Brain microvascular endothelial cell (primary cell): ENCODE results near the gene TNFRSF18.

Experiments used
- DNase-seq: peaks from one replicate; pipeline ENCODE4 v3.0.0-alpha.2; 2020
- H3K27ac ChIP-seq: fragments of 250-450 bp; sonication (Bioruptor Pico); 2 replicates; pipeline ENCODE4 v1.5.1; 2020; ENCODE audit warnings: mild to moderate bottlenecking, moderate library complexity
- H3K27me3 ChIP-seq: fragments of 250-450 bp; sonication (Bioruptor Pico); replicated peaks from 2 replicates; pipeline ENCODE4 v1.5.1; 2020; ENCODE audit warnings: mild to moderate bottlenecking
- H3K36me3 ChIP-seq: fragments of 250-450 bp; sonication (Bioruptor Pico); replicated peaks from 2 replicates; pipeline ENCODE4 v1.5.1; 2020; ENCODE audit warnings: mild to moderate bottlenecking
- H3K4me3 ChIP-seq: 2 replicates; pipeline ENCODE4 v1.5.1; 2011; ENCODE audit warnings: low read depth, mild to moderate bottlenecking, control low read depth, low read length, moderate library complexity
- in situ Hi-C: cut with HindIII; loops from 2 replicates; pipeline ENCODE4 v1.10.0; 2017; ENCODE audit warnings: low sequenced_read_pairs, low pct_ligation_motif_present
- TF ChIP-seq, protein P1 (sequence below): IDR thresholded peaks from 2 replicates; pipeline ENCODE4 v1.5.1; 2011; ENCODE audit warnings: low read depth, mild to moderate bottlenecking, moderate library complexity, low read length, control low read depth, inconsistent platforms; ENCODE audit errors: missing control alignments

TNFRSF18 gene

DNA sequence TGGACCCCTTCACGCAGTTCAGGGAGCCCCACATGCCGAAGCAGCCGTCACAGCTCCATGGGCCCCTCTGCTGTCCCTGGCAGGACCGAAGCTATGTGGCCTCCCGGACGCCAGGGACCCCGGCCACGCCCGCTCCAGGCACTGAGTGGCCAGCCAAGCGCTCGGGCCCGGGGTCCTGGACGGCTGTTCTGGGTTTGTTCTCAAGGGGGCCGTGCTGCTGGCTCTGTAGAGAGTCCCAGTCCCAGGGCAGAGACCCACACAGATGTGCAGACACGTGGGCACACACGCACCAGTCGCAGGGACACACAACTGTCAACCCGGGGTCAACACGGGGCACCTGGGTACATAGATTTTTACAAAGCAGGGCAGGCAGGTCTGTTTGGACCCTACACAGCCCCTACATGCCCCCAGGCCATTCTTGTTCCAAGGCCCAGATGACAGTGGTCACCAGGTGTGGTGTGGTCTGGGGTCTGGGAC lies 32.3 kb upstream of the TNFRSF18 start:
- Histone ChIP-seq H3K27me3 (no peaks in the 10 kb centered on the region), H3K27ac (no peak overlapping the region), H3K36me3 (no peaks in the 10 kb centered on the region), H3K4me3 (no peak overlapping the region)
- in situ Hi-C loops: no loop called here
- no peak for DNase-seq
- TF ChIP-seq, protein P1, sequence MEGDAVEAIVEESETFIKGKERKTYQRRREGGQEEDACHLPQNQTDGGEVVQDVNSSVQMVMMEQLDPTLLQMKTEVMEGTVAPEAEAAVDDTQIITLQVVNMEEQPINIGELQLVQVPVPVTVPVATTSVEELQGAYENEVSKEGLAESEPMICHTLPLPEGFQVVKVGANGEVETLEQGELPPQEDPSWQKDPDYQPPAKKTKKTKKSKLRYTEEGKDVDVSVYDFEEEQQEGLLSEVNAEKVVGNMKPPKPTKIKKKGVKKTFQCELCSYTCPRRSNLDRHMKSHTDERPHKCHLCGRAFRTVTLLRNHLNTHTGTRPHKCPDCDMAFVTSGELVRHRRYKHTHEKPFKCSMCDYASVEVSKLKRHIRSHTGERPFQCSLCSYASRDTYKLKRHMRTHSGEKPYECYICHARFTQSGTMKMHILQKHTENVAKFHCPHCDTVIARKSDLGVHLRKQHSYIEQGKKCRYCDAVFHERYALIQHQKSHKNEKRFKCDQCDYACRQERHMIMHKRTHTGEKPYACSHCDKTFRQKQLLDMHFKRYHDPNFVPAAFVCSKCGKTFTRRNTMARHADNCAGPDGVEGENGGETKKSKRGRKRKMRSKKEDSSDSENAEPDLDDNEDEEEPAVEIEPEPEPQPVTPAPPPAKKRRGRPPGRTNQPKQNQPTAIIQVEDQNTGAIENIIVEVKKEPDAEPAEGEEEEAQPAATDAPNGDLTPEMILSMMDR: no peak

DNA sequence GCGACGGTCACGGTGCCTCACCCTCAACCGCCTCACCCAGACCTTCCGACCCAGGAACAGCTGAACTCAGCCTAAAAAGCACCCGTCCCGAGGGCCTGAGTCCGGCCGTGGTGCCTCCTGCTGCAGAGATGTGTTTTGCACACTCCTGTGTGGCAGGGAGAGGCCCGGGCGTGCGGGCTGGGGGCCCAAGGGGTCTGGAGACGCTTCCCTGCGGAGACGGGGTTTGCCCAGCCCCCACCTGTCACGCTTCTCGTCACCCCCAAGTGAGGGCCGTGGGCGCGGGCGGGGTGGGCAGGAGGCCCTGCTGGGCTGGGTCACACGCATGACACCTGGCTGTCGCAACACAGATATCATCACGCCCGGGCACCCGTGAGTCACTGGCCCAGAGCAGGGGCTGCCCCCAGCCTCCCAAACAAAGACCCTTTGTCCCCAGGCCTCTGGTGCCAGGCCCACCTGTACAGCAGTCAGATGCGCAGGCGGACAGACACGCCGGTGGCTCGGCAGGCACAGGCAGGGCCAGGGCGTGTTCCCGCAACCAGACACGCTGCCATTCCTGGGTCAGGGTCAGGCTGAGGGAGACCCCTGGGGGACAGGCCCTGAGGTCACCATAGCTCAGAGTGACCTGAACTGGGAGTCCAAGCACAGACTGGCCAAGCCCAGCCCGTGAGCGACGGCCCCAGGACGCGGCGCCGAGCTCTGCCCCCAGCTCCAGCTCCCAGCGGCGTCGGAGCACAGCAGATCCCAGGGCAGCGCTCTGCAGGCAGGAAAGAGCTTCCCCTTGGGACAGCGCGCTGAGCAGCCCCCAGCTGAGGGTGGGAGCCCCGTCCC lies 31.7 kb upstream of the TNFRSF18 start:
- Histone ChIP-seq H3K4me3 (no peak overlapping the region), H3K36me3 (peaks cover under 1% of the 10 kb centered on the region), H3K27me3 (no peaks in the 10 kb centered on the region), H3K27ac (no peak overlapping the region)
- in situ Hi-C loops: no loop called here
- TF ChIP-seq, protein P1: no peak
- no peak for DNase-seq

- in situ Hi-C loops: no loop called here
- no peak for DNase-seq
- Histone ChIP-seq H3K27me3 (no peaks in the 10 kb centered on the region), H3K27ac (no peak overlapping the region), H3K36me3 (peaks cover 2% of the 10 kb centered on the region), H3K4me3 (no peak overlapping the region)
- TF ChIP-seq, protein P1: no peak
These were observed 30.8 kb upstream of the TNFRSF18 start for GRCh38 chr1:1236945-1237873.

GRCh38 chr1:1236176-1236763 lies 29.9 kb upstream of the TNFRSF18 start:
- TF ChIP-seq, protein P1: no peak
- Histone ChIP-seq H3K27me3 (no peaks in the 10 kb centered on the region), H3K36me3 (peaks cover 2% of the 10 kb centered on the region), H3K27ac (no peak overlapping the region), H3K4me3 (no peak overlapping the region)
- no peak for DNase-seq
- in situ Hi-C loops: no loop called here

GRCh38 chr1:1235016-1235744 lies 28.8 kb upstream of the TNFRSF18 start:
- Histone ChIP-seq H3K4me3 (no peak overlapping the region), H3K36me3 (peaks cover 2% of the 10 kb centered on the region), H3K27me3 (no peaks in the 10 kb centered on the region), H3K27ac (no peak overlapping the region)
- in situ Hi-C loops: no loop called here
- TF ChIP-seq, protein P1: no peak
- no peak for DNase-seq
